DOHH2 (cell line): ENCODE results near the gene DLGAP3.

Source experiments
- H3F3A ChIP-seq: fragments of 200-600 bp; sonication (generic), shearing (Covaris generic); 2 replicates; pipeline ENCODE4 v1.6.0; 2016; ENCODE audit warnings: antibody characterized with exemption, mild to moderate bottlenecking; ENCODE audit not compliant: control insufficient read depth, insufficient read depth
- H3K27ac ChIP-seq: fragments of 200-600 bp; sonication (generic); 2 replicates; pipeline ENCODE4 v1.5.1; 2014; ENCODE audit warnings: low read depth, mild to moderate bottlenecking, low read length, moderate library complexity
- H3K27me3 ChIP-seq: fragments of 200-600 bp; sonication (generic); 2 replicates; pipeline ENCODE4 v1.6.1; 2014; ENCODE audit warnings: mild to moderate bottlenecking, low read length, mixed read lengths; ENCODE audit not compliant: control insufficient read depth
- H3K36me3 ChIP-seq: fragments of 200-600 bp; sonication (generic); 2 replicates; pipeline ENCODE4 v1.6.1; 2014; ENCODE audit warnings: mild to moderate bottlenecking, low read length, moderate library complexity, mixed read lengths; ENCODE audit not compliant: control insufficient read depth
- H3K4me1 ChIP-seq: fragments of 200-600 bp; sonication (generic); 2 replicates; pipeline ENCODE4 v1.6.1; 2014; ENCODE audit warnings: mild to moderate bottlenecking, low read length, mixed read lengths; ENCODE audit not compliant: control insufficient read depth
- H3K4me2 ChIP-seq: fragments of 200-600 bp; sonication (generic); 2 replicates; pipeline ENCODE4 v1.6.0; 2014; ENCODE audit warnings: mild to moderate bottlenecking, low read length, moderate library complexity
- H3K4me3 ChIP-seq: fragments of 200-600 bp; sonication (generic); 2 replicates; pipeline ENCODE4 v1.5.1; 2014; ENCODE audit warnings: mild to moderate bottlenecking, low read length, mixed read lengths
- H3K79me2 ChIP-seq: fragments of 200-600 bp; sonication (generic); 2 replicates; pipeline ENCODE4 v1.6.1; 2014; ENCODE audit warnings: mild to moderate bottlenecking, low read length, mixed read lengths; ENCODE audit not compliant: control insufficient read depth
- H3K9me2 ChIP-seq: fragments of 200-600 bp; sonication (generic); replicated peaks from 2 replicates; pipeline ENCODE4 v1.6.1; 2014; ENCODE audit warnings: mild to moderate bottlenecking, low read length, mixed read lengths; ENCODE audit not compliant: control insufficient read depth
- H3K9me3 ChIP-seq: fragments of 200-600 bp; sonication (generic); 2 replicates; pipeline ENCODE4 v1.6.1; 2014; ENCODE audit warnings: antibody characterized with exemption, low read length, mixed read lengths; ENCODE audit not compliant: control insufficient read depth, insufficient read depth
- H4K20me1 ChIP-seq: fragments of 200-600 bp; sonication (generic); 2 replicates; pipeline ENCODE4 v1.6.0; 2014; ENCODE audit warnings: low read depth, mild to moderate bottlenecking, antibody characterized with exemption, low read length, moderate library complexity; ENCODE audit not compliant: control insufficient read depth, insufficient read depth
- CTCF ChIP-seq: fragments of 200-600 bp; sonication (generic); IDR thresholded peaks from one replicate; pipeline ENCODE4 v1.5.1; 2014; ENCODE audit warnings: antibody characterized with exemption, mild to moderate bottlenecking, low read depth, low read length; ENCODE audit not compliant: poor library complexity, severe bottlenecking
- EZH2phosphoT487 ChIP-seq: fragments of 200-600 bp; sonication (generic); IDR thresholded peaks from 2 replicates; pipeline ENCODE4 v1.6.1; 2017; ENCODE audit warnings: borderline replicate concordance, mild to moderate bottlenecking, antibody characterized with exemption, low read length, moderate library complexity, mixed read lengths

DLGAP3 gene

GRCh38 chr1:34904236-34905097, 25.0 kb downstream of the DLGAP3 start:
- H3K4me1 ChIP-seq = peaks cover 5% of the 10 kb centered on the region; the same call in 1 of the 2 replicates
- no peaks in the 10 kb centered on the region for H3F3A ChIP-seq
- no peak overlapping the region for H3K4me2 ChIP-seq
- H3K27ac ChIP-seq = no peak overlapping the region
- H3K4me3 ChIP-seq = no peak overlapping the region
- H4K20me1 ChIP-seq = no peaks in the 10 kb centered on the region
- no peaks in the 10 kb centered on the region for H3K79me2 ChIP-seq
- H3K36me3 ChIP-seq = no peaks in the 10 kb centered on the region
- no peaks in the 10 kb centered on the region for H3K9me2 ChIP-seq
- H3K27me3 ChIP-seq = peaks cover 6% of the 10 kb centered on the region
- TF ChIP-seq CTCF = no peak
- H3K9me3 ChIP-seq = no peaks in the 10 kb centered on the region

- Histone ChIP-seq H3K4me1 (peaks cover 11% of the 10 kb centered on the region), H3K36me3 (no peaks in the 10 kb centered on the region), H4K20me1 (no peaks in the 10 kb centered on the region), H3K27ac (no peak overlapping the region), H3F3A (no peaks in the 10 kb centered on the region), H3K79me2 (no peaks in the 10 kb centered on the region), H3K9me2 (no peaks in the 10 kb centered on the region), H3K9me3 (no peaks in the 10 kb centered on the region), H3K4me2 (no peak overlapping the region), H3K4me3 (no peak overlapping the region), H3K27me3 (peaks cover 6% of the 10 kb centered on the region)
- TF ChIP-seq CTCF = no peak
- TF ChIP-seq EZH2phosphoT487 = no peak
Measured at GRCh38 chr1:34901919-34902318, 27.5 kb downstream of the DLGAP3 start.

GRCh38 chr1:34900775-34901502, 28.5 kb downstream of the DLGAP3 start:
- no peaks in the 10 kb centered on the region for H3K79me2 ChIP-seq
- H4K20me1 ChIP-seq = no peaks in the 10 kb centered on the region
- H3K4me3 ChIP-seq = no peak overlapping the region
- no peak for TF ChIP-seq EZH2phosphoT487
- no peak for TF ChIP-seq CTCF
- no peaks in the 10 kb centered on the region for H3K9me2 ChIP-seq
- H3K4me1 ChIP-seq = peaks cover 11% of the 10 kb centered on the region
- no peaks in the 10 kb centered on the region for H3K36me3 ChIP-seq
- H3K9me3 ChIP-seq = no peaks in the 10 kb centered on the region
- H3F3A ChIP-seq = no peaks in the 10 kb centered on the region
- no peak overlapping the region for H3K4me2 ChIP-seq
- no peak overlapping the region for H3K27ac ChIP-seq
- peaks cover 6% of the 10 kb centered on the region for H3K27me3 ChIP-seq
